Retinal pigment epithelial cell (primary cell): ENCODE measurements around the gene SMARCB1.

Experiments used
- DNase-seq: peaks from one replicate; pipeline ENCODE4 v3.0.0-alpha.2; 2010; ENCODE audit warnings: low read depth
- H3K4me3 ChIP-seq: 2 replicates; pipeline ENCODE4 v1.5.1; 2011; ENCODE audit warnings: mild to moderate bottlenecking, low read length, control low read depth, moderate library complexity
- CTCF ChIP-seq: conservative IDR thresholded peaks from 2 replicates; pipeline ENCODE4 v1.5.1; 2011; ENCODE audit warnings: low read depth, low read length, control low read depth, inconsistent platforms

Gene SMARCB1

GRCh38 chr22:23816156-23816976, 29.6 kb downstream of the SMARCB1 start:
- no peak overlapping the region for H3K4me3 ChIP-seq
- no peak for TF ChIP-seq CTCF
- DNase-seq, result no peak

- DNase-seq, result no peak
- no peak for TF ChIP-seq CTCF
- no peak overlapping the region for H3K4me3 ChIP-seq
Observed at GRCh38 chr22:23817146-23817545, 30.4 kb downstream of the SMARCB1 start.

GRCh38 chr22:23818541-23818940, 31.8 kb downstream of the SMARCB1 start:
- no peak for TF ChIP-seq CTCF
- H3K4me3 ChIP-seq, result no peak overlapping the region
- DNase-seq, result no peak

- TF ChIP-seq CTCF, result no peak
- no peak for DNase-seq
- H3K4me3 ChIP-seq, result no peak overlapping the region
Observed at GRCh38 chr22:23820748-23821211, 34.0 kb downstream of the SMARCB1 start.

GRCh38 chr22:23822101-23822671, 35.4 kb downstream of the SMARCB1 start:
- TF ChIP-seq CTCF, result no peak
- DNase-seq, result no peak
- H3K4me3 ChIP-seq, result no peak overlapping the region

- no peak for TF ChIP-seq CTCF
- no peak for DNase-seq
- no peak overlapping the region for H3K4me3 ChIP-seq
Observed at GRCh38 chr22:23823331-23823791, 36.6 kb downstream of the SMARCB1 start.
